GM12874 (cell line): ENCODE measurements around the gene SMO.

Source experiments
- TF ChIP-seq, protein P1 (sequence below): IDR thresholded peaks from 2 replicates; pipeline ENCODE4 v1.5.1; 2011; ENCODE audit warnings: low read depth, mild to moderate bottlenecking, control low read depth, low read length, moderate library complexity; ENCODE audit not compliant: insufficient read depth

SMO gene

GRCh38 chr7:129176916-129177710 lies 11.3 kb upstream of the SMO start:
- TF ChIP-seq, protein P1, sequence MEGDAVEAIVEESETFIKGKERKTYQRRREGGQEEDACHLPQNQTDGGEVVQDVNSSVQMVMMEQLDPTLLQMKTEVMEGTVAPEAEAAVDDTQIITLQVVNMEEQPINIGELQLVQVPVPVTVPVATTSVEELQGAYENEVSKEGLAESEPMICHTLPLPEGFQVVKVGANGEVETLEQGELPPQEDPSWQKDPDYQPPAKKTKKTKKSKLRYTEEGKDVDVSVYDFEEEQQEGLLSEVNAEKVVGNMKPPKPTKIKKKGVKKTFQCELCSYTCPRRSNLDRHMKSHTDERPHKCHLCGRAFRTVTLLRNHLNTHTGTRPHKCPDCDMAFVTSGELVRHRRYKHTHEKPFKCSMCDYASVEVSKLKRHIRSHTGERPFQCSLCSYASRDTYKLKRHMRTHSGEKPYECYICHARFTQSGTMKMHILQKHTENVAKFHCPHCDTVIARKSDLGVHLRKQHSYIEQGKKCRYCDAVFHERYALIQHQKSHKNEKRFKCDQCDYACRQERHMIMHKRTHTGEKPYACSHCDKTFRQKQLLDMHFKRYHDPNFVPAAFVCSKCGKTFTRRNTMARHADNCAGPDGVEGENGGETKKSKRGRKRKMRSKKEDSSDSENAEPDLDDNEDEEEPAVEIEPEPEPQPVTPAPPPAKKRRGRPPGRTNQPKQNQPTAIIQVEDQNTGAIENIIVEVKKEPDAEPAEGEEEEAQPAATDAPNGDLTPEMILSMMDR, result no peak

DNA sequence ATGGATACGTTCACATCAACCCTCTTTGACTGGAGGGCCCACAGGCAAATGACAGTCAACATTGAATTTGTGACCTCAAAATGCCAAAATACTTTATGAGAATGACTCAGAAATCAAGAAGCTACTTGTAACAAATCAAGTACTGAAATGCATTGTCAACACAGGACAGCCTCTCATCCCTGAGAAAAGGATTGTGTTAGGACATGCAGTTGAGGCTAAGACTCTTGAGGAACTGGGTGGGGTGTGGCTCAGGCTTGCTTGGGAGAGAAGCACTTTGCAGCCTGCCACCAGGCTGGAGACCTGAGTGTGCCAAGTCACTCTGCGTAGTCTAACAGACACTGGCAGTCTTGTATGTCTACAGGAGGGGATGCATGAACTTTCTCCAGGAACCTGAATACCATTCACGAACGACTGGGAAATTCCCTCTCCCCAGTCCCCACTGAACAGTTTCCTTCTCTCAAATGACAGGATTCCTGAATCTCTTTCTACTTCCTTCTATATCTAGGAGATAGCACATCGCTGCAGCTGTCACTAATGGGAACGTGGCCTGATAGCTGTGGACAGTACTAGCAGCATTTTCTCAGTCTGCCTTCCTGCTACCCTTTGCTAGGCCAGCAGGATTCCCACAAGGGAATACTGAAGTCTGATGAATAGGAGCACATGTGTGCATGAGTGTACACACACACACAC lies 3.3 kb upstream of the SMO start:
- TF ChIP-seq, protein P1, result no peak

DNA sequence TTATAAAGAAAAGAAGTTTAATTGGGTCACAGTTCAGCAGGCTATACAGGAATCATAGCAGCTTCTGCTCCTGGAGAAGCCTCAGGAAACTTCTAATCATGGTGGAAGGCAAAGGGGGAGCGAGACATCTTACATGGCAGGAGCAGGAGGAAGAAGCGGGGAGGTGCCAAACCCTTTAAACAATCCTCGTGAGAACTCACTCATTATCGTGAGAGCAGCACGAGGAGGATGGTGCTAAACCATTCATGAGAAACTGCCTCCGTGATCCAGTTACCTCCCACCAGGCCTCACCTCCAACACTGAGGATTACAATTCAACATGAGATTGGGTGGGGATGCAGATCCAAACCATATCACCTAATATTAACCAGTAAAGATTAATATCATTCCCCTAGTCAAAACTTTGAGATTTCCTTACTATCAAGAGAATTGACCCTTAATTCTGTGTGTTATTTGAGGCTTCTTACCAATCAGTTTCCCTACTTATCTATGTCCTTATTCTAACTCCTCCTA lies 1.6 kb upstream of the SMO start:
- TF ChIP-seq, protein P1, result no peak

DNA sequence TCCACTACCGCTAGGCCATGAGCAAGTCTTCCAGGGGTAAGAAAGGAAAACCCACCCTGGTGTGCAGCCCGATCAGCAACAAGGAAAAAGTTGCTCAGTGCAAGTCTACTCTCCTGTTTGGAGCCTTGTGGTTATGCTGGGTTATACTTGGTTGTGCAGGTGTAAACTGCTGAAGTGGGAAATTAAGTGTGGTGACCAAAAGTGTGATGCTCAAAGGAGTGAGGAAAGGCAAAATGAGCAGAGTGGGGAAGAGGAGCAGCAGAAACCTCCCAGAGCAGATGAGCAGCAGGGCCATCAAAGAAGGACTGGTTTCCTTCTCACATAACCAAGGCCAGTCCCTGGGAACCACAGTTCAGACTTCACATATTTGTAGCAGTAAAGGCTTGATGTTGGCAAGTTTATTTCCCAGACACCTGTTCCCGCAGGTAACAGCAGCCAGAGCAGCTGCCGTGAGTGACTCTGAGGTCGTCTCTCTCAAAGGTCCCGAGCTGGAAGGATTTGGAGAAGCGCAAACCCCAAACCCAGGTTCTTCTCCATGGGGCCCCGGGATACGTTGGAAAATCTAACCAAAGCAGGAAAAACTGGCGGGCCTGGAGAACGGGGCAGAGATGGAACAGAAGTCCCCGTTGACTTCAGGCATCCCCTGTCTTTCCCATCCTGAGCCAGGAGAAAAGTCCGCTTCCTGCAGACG lies 607 bp upstream of the SMO start:
- TF ChIP-seq, protein P1, result no peak

GRCh38 chr7:129188892-129189660 lies 643 bp downstream of the SMO start:
- TF ChIP-seq, protein P1, result no peak

GRCh38 chr7:129189661-129190310 lies 1.4 kb downstream of the SMO start:
- TF ChIP-seq, protein P1, result no peak
